ENCODE results near the gene SLC22A17. TPM values are rescaled to one million over a fixed set of nuclear protein-coding genes. Genes with fewer than 3 reads are reported as not detected.

The SLC22A17 gene
- total RNA-seq, 1 experiment from 2014 or later: 5.9 TPM

DNA sequence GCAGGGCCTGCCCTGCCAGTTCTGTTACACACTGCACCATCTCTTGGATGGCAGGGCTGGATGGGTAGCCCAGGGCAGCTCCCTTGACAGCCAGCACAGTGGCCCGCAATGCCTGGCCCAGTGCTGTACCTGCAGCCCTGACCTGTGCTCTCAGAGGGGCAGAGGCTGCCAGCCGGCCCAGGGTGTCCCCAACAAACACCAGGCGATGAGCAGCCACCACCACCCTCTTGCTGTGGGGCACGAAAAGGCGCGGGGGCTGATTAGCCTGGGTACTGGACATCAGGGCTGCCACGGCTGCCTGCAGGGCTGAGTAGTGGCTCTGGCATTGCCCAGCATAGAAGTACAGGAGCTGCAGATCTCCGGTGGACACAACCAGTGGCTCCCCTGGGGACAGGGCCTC, 4.6 kb upstream of the SLC22A17 start:
- H3K27me3 ChIP-seq (ENCODE audit: insufficient read depth, low read length): no peaks in the 10 kb centered on the region
- TF ChIP-seq, protein P1, sequence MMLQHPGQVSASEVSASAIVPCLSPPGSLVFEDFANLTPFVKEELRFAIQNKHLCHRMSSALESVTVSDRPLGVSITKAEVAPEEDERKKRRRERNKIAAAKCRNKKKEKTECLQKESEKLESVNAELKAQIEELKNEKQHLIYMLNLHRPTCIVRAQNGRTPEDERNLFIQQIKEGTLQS (IDR thresholded peaks at IDR 0.05): no peak
- no peak for TF ChIP-seq EGR1 (IDR thresholded peaks at IDR 0.05; ENCODE audit: low read depth)
- TF ChIP-seq ELF1 (IDR thresholded peaks at IDR 0.05; ENCODE audit: borderline replicate concordance, low read depth): no peak
- TF ChIP-seq, protein P2, sequence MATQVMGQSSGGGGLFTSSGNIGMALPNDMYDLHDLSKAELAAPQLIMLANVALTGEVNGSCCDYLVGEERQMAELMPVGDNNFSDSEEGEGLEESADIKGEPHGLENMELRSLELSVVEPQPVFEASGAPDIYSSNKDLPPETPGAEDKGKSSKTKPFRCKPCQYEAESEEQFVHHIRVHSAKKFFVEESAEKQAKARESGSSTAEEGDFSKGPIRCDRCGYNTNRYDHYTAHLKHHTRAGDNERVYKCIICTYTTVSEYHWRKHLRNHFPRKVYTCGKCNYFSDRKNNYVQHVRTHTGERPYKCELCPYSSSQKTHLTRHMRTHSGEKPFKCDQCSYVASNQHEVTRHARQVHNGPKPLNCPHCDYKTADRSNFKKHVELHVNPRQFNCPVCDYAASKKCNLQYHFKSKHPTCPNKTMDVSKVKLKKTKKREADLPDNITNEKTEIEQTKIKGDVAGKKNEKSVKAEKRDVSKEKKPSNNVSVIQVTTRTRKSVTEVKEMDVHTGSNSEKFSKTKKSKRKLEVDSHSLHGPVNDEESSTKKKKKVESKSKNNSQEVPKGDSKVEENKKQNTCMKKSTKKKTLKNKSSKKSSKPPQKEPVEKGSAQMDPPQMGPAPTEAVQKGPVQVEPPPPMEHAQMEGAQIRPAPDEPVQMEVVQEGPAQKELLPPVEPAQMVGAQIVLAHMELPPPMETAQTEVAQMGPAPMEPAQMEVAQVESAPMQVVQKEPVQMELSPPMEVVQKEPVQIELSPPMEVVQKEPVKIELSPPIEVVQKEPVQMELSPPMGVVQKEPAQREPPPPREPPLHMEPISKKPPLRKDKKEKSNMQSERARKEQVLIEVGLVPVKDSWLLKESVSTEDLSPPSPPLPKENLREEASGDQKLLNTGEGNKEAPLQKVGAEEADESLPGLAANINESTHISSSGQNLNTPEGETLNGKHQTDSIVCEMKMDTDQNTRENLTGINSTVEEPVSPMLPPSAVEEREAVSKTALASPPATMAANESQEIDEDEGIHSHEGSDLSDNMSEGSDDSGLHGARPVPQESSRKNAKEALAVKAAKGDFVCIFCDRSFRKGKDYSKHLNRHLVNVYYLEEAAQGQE (IDR thresholded peaks at IDR 0.05; ENCODE audit: low read depth): no peak
- no peak for TF ChIP-seq CBX3 (IDR thresholded peaks at IDR 0.05; ENCODE audit: low read depth)
- no peak for TF ChIP-seq ZNF274 (IDR thresholded peaks at IDR 0.05; ENCODE audit: low read depth, low read length)
- no peak for TF ChIP-seq SRF (IDR thresholded peaks at IDR 0.05; ENCODE audit: low read depth)
- no peak for TF ChIP-seq POLR2AphosphoS5 (IDR thresholded peaks at IDR 0.05; ENCODE audit: low read depth, low read length)
- no peak for TF ChIP-seq YY1 (IDR thresholded peaks at IDR 0.05; ENCODE audit: extremely low read depth, insufficient replicate concordance, low read depth, low read length)
- TF ChIP-seq RAD21 (IDR thresholded peaks at IDR 0.05; ENCODE audit: low read depth): no peak
- TF ChIP-seq ZFX (IDR thresholded peaks at IDR 0.05): no peak
- no peak for TF ChIP-seq CEBPB (IDR thresholded peaks at IDR 0.05; ENCODE audit: low read depth)
- TF ChIP-seq, protein P3, sequence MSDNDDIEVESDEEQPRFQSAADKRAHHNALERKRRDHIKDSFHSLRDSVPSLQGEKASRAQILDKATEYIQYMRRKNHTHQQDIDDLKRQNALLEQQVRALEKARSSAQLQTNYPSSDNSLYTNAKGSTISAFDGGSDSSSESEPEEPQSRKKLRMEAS (IDR thresholded peaks at IDR 0.05): no peak
- DNase-seq (ENCODE audit: low read depth, low spot score) (no peak), ATAC-seq (no peak)
- no peak overlapping the region for H3K27ac ChIP-seq (ENCODE audit: low read depth, low read length)
- intact Hi-C loops (cut with micrococcal nuclease): no loop called here
- CTCF ChIA-PET: interaction anchor here (0.6 kb wide), 1 partner anchor 206 kb away, joined by 4 read pairs; no protein-coding TSS in a partner anchor
- H3K4me3 ChIP-seq (replicated peaks in 1 of 2; ENCODE audit: low read depth in 1 of 2, low read length in 2 of 2): no peak overlapping the region
- no peaks in the 10 kb centered on the region for H3K9me3 ChIP-seq (ENCODE audit: control insufficient read depth in 1 of 2, insufficient read depth in 1 of 2, low read depth in 1 of 2, low read length in 2 of 2)
- H3K9me2 ChIP-seq (ENCODE audit: insufficient read depth): no peaks in the 10 kb centered on the region
- H2AFZ ChIP-seq (ENCODE audit: low read depth, low read length, poor library complexity, severe bottlenecking): no peak overlapping the region
- RAD21 ChIA-PET (ENCODE audit: low non-redundant PET in 1 of 2, low total read pairs in 2 of 2, uncharacterized antibody in 2 of 2, unreplicated experiment in 2 of 2): no interaction called here
- H4K20me1 ChIP-seq (ENCODE audit: insufficient read depth): no peaks in the 10 kb centered on the region
- H3K79me2 ChIP-seq (ENCODE audit: insufficient read depth, low read length): no peaks in the 10 kb centered on the region
- no peak overlapping the region for H3K9ac ChIP-seq (ENCODE audit: low read length)
- POLR2A ChIA-PET: no interaction called here
- 0 out of 4 replicates have a peak, but pooled peaks cover 0 to 2% of the 10 kb centered on the region in 2 experiments for H3K4me1 ChIP-seq (ENCODE audit: control insufficient read depth in 1 of 2, insufficient read depth in 2 of 2, low read length in 2 of 2)
- BruUV-seq (replicated peaks): no TSS peak
- no peak overlapping the region for H3K4me2 ChIP-seq (ENCODE audit: low read length)
- no peaks in the 10 kb centered on the region for H3K36me3 ChIP-seq (ENCODE audit: control insufficient read depth in 1 of 2, insufficient read depth in 2 of 2, low read length in 2 of 2)
